Measurements from ENCODE around the gene ST7.

Gene ST7

GRCh38 chr7:117130262-117130661 is 177.0 kb downstream of the ST7 start:
- no peak for DNase-seq (ENCODE audit: low read depth in 2 of 2)

GRCh38 chr7:117132321-117133120 is 179.2 kb downstream of the ST7 start:
- no peak for DNase-seq (ENCODE audit: low read depth in 2 of 2)

DNA sequence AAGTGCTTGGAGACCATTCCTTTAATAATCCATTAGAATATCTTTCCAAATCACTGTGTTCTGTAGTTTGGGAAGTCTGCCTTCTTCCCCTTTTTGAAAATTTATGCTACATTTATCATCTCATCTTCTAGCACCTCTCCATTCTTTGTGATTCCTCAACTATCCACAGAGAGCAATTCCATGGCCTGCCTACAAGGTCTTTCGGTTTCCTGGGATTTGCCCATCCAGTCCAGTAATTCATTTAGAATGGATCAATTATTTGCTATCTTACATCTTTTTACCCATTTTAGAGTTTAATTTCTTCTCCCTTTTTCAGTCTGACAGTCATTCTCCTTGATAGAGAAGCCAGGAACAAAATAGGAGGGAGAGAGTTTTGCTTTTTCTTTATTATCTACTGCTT is 179.8 kb downstream of the ST7 start:
- no peak for DNase-seq (ENCODE audit: low read depth in 2 of 2)

GRCh38 chr7:117134411-117134810 is 181.1 kb downstream of the ST7 start:
- no peak for DNase-seq (ENCODE audit: low read depth in 2 of 2)

- no peak for DNase-seq (ENCODE audit: low read depth in 2 of 2)
Observed at GRCh38 chr7:117134889-117135552, 181.7 kb downstream of the ST7 start.

DNA sequence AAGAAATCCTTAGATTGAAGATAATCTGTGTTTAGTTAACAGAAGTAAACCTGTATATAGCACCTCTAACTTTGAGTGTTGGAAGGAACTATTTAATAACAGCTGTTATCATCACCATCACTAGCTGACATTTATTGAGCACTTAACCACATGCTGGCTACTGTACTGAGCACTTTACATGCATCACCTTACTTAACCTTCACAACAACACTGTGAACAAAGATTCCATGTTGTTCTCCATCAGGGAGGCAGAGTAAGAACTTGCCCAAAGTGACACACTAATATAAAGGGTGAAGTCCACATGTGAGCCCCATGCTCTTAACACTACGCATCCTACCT is 182.2 kb downstream of the ST7 start:
- no peak for DNase-seq (ENCODE audit: low read depth in 2 of 2)

DNA sequence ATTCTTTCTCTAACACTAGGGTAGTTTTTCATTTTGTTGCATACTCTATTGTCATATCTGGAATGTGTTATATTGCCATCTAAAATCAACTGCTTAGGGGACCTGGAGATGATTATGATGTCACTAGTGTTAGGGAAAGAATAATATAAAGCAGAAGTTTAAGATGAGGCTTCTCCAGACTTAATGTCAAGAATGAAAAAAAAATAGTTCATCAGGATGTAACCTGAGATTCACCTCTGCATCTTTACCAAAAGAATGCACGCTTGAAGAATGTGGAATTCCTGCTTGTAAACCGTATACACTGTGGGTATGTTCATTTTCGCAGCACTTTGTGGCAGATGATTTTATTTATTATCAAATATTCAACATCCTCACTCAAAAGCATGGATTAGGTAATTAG is 184.6 kb downstream of the ST7 start:
- DNase-seq (ENCODE audit: low read depth in 2 of 2) = no peak

DNA sequence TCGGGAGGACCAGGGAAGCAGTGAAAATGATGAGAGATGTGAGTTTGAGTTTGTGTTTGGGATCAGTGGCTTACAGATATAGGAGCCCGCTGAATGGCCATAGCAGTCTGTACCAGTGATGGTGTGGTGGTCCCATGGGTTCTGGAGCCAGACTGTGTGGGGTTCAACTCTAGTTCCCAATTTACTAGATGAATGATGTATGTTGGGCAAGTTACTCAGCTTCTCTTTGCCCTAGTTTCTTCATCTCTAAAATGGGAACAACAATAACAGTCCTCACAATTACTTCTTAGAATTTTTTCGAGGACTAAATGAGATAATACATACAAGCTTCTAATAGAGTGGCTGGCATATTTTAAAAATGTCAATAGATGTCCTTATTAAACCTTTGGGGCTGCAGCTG is 185.2 kb downstream of the ST7 start:
- no peak for DNase-seq (ENCODE audit: low read depth in 2 of 2)

- no peak for DNase-seq (ENCODE audit: low read depth in 2 of 2)
Observed at GRCh38 chr7:117138981-117139380, 185.7 kb downstream of the ST7 start.

GRCh38 chr7:117139397-117139984 is 186.2 kb downstream of the ST7 start:
- no peak for DNase-seq (ENCODE audit: low read depth in 2 of 2)

DNA sequence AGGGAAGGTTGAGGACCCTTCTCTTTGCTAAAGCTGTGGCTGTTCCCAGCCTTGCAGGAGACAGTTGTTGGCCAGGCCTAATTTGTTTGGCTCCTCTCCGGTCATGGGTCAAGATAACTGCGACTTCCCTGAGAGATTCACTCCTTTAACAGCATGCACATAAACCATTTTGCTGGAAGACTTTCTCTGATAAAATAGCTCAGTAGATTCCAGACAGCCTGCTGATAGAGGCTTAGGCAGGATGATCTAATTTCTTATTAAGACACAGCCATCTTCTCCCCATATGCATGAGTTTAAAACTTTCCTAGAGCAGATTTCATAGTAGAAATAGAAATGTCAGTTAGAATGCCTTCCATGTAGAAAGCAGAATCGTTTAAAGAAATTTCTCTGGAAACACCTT is 187.6 kb downstream of the ST7 start:
- no peak for DNase-seq (ENCODE audit: low read depth in 2 of 2)

GRCh38 chr7:117143066-117143465 is 189.8 kb downstream of the ST7 start:
- DNase-seq (ENCODE audit: low read depth in 2 of 2) = no peak

- DNase-seq (ENCODE audit: low read depth in 2 of 2) = no peak
Observed at GRCh38 chr7:117143580-117143979, 190.3 kb downstream of the ST7 start.

- no peak for DNase-seq (ENCODE audit: low read depth in 2 of 2)
Observed at GRCh38 chr7:117145333-117145732, 192.0 kb downstream of the ST7 start.

- no peak for DNase-seq (ENCODE audit: low read depth in 2 of 2)
Observed at GRCh38 chr7:117146059-117146458, 192.8 kb downstream of the ST7 start.

DNA sequence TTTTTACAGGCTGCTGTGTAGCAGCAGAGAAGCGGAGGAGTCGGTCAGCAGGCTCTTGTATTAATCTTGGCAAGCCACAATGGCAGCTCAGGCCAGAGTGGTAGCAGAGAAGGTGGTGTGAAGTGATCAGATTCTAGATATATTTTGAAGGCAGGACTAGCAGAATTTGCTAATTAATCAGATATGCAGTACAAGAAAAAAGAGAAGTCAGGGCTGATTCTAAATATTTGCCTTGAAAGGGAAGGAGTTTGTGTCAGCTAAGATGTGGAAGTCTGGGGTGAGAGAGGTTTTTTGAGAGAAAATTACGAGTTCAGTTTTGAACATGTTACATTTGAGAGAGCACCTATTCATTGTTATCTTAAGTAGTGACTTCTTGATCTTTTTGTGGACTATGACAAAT is 193.2 kb downstream of the ST7 start:
- DNase-seq (ENCODE audit: low read depth in 2 of 2) = no peak

DNA sequence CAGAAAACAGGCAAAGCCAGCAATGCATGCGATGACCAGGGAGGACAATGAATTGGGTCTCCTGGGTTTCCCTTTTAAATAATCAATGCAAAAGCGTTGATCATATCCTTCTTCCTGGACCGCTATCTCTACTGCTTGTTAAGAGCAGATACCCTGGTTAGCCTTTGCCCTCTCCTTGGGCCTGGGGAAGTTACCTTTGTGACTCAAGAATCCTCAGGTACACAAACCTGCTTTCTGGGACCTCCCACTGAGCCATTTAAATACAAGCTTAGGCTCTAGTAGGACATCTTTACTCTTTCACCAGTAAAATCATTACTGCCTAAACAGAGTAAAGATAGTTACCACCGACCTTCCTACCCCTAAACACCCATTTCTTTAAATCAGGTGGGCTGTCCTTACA is 195.7 kb downstream of the ST7 start:
- no peak for DNase-seq (ENCODE audit: low read depth in 2 of 2)

DNA sequence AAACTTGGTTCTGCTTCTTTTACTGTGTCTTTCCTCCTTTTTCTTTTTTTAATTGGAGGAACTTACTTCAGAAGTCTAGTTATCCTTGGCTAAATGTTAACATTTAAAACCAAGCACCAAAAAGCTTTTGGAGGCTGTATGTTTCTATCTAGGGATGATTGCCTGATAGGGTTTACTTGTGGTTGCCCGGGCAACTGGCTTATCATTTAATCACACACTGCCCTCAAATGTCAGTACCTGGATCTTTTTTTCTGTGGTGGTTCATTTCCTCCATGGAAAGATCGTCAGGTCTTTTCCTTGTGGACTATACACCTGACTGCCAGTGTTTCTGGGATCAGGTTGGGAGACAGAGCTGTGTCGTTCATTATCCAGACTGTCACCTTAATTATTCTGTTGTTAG is 196.4 kb downstream of the ST7 start:
- DNase-seq (ENCODE audit: low read depth in 2 of 2) = no peak

DNA sequence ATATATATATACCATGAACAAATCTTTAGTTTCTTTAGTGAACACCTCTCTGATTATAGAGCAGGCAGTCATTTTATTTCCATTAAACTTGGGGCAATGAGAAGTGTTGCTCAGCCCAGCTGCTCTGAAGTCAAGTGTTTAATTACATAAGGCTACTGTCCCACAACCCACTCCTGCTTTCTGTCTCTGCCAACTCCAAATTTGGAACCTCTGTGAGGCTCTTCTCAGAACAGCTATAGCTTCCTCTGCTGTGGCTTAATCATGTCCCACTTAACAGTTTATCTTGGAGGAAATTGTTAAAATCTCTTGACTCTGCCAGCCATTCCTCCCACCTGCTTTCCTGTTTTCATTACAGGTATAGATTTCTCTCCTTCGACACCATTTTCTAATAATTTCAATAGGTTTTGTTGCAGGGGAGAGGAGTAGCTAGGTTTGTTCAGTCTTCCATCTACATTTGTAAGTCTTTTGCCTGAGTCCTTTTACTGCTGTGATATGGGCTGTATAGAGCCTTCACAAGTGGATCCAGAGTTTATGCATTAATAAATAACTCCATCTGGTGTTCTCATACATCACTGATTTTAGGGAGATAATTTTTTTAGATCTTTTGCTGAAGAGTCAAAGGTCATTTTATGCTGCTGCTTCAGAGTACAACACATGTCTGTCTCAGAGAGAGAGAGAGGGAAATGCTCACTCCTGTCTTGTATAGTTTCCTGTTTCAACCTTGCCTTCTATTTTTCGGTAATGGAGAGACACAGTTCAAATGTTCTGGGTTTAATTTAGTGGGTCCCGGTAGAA is 199.1 kb downstream of the ST7 start:
- DNase-seq (ENCODE audit: low read depth in 2 of 2) = no peak

GRCh38 chr7:117153016-117153545 is 199.8 kb downstream of the ST7 start:
- no peak for DNase-seq (ENCODE audit: low read depth in 2 of 2)

- no peak for DNase-seq (ENCODE audit: low read depth in 2 of 2)
Observed at GRCh38 chr7:117154721-117155120, 201.4 kb downstream of the ST7 start.

GRCh38 chr7:117155694-117156093 is 202.4 kb downstream of the ST7 start:
- DNase-seq (ENCODE audit: low read depth in 2 of 2) = no peak
